ENCODE results near the gene SMARCD2. TPM values are rescaled to one million over a fixed set of nuclear protein-coding genes. Genes with fewer than 3 reads are reported as not detected.
"Not testable (repeated sequence)": the region's sequence is repeated elsewhere in the genome, so short reads cannot be mapped to it uniquely, and the experiment has no call there.

The SMARCD2 gene
- 30.7 to 35.1 TPM (median 34.6 TPM) in 3 replicates for total RNA-seq
- long read RNA-seq, transcript SMARCD2-203 (13 exons, 2,716 nt), result major isoform, 17 of 23 reads
- long read RNA-seq, partial matches to known transcripts, result 3 of 23 reads
- long read RNA-seq, other reads (novel, unspliced or antisense), result 3 of 23 reads

DNA sequence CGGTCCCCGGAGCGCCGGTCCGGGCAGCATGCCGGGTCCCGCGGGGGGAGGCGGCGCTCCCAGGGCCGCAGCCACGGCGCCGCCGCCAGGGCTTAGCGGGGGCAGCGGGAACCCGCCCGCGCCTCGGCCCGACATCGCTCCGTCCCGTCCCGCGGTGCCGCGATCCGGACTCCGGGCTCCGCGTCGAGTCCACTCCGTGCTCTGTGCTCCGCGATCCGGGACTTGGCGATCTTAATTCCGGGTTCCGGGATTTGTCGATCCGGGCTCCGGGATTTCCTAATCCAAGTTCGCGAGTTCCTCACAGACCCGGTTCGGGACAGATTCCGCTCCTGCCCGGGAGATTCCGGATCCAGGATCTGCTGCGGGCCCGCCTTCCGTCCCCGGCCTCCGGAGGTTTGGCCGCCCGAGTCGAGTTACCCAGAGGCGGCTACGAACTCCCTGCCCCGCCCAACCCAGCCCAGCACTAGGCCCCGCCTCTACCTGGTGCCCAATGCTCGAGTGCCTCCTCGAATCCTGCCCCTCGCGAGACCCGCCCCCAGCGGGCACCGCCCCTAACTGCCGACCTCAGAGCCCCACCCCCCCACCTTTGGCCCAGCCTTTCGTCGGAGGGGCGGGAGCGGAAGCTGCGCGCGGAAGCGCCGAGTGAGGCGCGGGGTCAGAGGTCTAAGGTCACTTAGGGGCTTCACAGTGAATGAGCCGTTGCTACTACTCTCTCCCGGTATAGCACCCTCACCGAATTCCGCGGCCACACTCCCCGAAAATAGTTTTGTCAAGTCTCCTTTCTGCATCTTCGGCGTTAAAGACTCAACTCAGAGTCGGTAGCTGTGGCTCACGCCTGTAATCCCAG, at the start of gene SMARCD2:
SMARCD2 (minus strand) TSS at position 146 of the 847 bp plus-strand sequence; CDS start at position 135, 11 bp downstream.
- TF ChIP-seq, protein P1, sequence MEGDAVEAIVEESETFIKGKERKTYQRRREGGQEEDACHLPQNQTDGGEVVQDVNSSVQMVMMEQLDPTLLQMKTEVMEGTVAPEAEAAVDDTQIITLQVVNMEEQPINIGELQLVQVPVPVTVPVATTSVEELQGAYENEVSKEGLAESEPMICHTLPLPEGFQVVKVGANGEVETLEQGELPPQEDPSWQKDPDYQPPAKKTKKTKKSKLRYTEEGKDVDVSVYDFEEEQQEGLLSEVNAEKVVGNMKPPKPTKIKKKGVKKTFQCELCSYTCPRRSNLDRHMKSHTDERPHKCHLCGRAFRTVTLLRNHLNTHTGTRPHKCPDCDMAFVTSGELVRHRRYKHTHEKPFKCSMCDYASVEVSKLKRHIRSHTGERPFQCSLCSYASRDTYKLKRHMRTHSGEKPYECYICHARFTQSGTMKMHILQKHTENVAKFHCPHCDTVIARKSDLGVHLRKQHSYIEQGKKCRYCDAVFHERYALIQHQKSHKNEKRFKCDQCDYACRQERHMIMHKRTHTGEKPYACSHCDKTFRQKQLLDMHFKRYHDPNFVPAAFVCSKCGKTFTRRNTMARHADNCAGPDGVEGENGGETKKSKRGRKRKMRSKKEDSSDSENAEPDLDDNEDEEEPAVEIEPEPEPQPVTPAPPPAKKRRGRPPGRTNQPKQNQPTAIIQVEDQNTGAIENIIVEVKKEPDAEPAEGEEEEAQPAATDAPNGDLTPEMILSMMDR (IDR thresholded peaks at IDR 0.05), result no peak
- Mint-ChIP-seq H3K27ac (ENCODE audit: unreplicated experiment) (peak within 1 kb of the TSS; percentile 93), H3K27me3 (ENCODE audit: low read depth) (no peaks in the 10 kb centered on the region), H3K4me1 (ENCODE audit: low read depth) (peaks cover 31% of the 10 kb centered on the region), H3K4me3 (ENCODE audit: unreplicated experiment) (peak within 1 kb of the TSS; percentile 93), H3K36me3 (ENCODE audit: low read depth) (no peaks in the 10 kb centered on the region), H3K9me3 (ENCODE audit: low read depth) (no peaks in the 10 kb centered on the region)
- DNase-seq (ENCODE audit: low spot score), result peak; percentile 98

GRCh38 chr17:63889026-63889848, 46.8 kb upstream of the SMARCD2 start:
- peaks cover 26% of the 10 kb centered on the region for H3K27me3 Mint-ChIP-seq (ENCODE audit: low read depth)
- H3K4me3 Mint-ChIP-seq (ENCODE audit: unreplicated experiment); H3K9me3 Mint-ChIP-seq (ENCODE audit: low read depth); DNase-seq (ENCODE audit: low spot score); H3K27ac Mint-ChIP-seq (ENCODE audit: unreplicated experiment); H3K36me3 Mint-ChIP-seq (ENCODE audit: low read depth); H3K4me1 Mint-ChIP-seq (ENCODE audit: low read depth): not testable (repeated sequence)
- TF ChIP-seq, protein P1 (IDR thresholded peaks at IDR 0.05), result peak; percentile 75

DNA sequence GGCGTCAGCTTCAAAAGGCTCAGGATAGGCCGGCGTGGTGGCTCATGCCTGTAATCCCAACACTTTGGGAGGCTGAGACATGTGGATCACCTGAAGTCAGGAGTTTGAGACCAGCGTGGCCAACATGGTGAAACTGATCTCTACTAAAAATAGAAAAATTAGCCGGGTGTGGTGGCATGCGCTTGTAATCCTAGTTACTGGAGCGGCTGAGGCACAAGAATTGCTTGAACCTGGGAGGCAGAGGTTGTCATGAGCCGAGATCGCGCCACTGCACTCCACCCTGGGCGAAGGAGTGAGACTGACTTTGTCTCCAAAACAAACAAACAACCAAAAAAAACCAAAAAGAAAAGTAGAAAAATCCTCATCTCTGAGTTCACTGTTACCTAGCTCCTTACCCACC, 42.6 kb upstream of the SMARCD2 start:
- not testable (repeated sequence) for H3K27ac Mint-ChIP-seq (ENCODE audit: unreplicated experiment); H3K36me3 Mint-ChIP-seq (ENCODE audit: low read depth); DNase-seq (ENCODE audit: low spot score); H3K9me3 Mint-ChIP-seq (ENCODE audit: low read depth); H3K4me3 Mint-ChIP-seq (ENCODE audit: unreplicated experiment); H3K4me1 Mint-ChIP-seq (ENCODE audit: low read depth)
- H3K27me3 Mint-ChIP-seq (ENCODE audit: low read depth), result peaks cover 11% of the 10 kb centered on the region

DNA sequence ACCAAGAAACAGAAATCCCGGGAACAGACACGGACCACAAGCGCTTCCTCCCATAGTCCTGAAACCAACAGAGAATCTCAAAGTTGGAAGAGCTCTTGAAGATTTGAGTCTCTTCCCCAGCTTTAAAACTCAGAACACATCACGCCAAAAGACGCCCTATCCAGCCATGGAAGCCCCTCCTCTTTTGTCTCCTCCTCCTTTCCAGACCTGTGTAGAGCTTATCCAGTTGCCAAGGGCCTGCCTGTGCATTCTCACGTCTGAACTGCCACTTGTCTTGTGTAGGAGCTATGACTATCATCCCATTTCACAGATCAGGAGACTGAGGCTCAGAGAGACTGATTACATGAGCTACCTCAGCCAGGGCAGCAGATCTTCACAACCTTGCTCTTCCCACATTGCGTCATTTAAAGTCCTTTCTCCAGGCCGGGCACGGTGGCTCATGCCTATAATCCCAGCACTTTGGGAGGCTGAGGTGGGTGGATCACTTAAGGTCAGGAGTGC, 40.2 kb upstream of the SMARCD2 start:
- DNase-seq (ENCODE audit: low spot score); H3K4me1 Mint-ChIP-seq (ENCODE audit: low read depth); H3K4me3 Mint-ChIP-seq (ENCODE audit: unreplicated experiment); H3K36me3 Mint-ChIP-seq (ENCODE audit: low read depth); H3K27ac Mint-ChIP-seq (ENCODE audit: unreplicated experiment); H3K9me3 Mint-ChIP-seq (ENCODE audit: low read depth): not testable (repeated sequence)
- H3K27me3 Mint-ChIP-seq (ENCODE audit: low read depth), result peaks cover 20% of the 10 kb centered on the region

GRCh38 chr17:63881935-63882601, 39.6 kb upstream of the SMARCD2 start, which contains the start of gene GH2:
GH2 (minus strand) TSS chr17:63881944; CDS start chr17:63881801, 143 bp downstream.
- H3K27ac Mint-ChIP-seq (ENCODE audit: unreplicated experiment), result no peak within 1 kb of the TSS
- peaks cover 21% of the 10 kb centered on the region for H3K27me3 Mint-ChIP-seq (ENCODE audit: low read depth)
- H3K9me3 Mint-ChIP-seq (ENCODE audit: low read depth), result no peaks in the 10 kb centered on the region
- no peaks in the 10 kb centered on the region for H3K4me1 Mint-ChIP-seq (ENCODE audit: low read depth)
- no peaks in the 10 kb centered on the region for H3K36me3 Mint-ChIP-seq (ENCODE audit: low read depth)
- DNase-seq (ENCODE audit: low spot score), result no peak
- TF ChIP-seq, protein P1 (IDR thresholded peaks at IDR 0.05), result peak; percentile 73
- no peak within 1 kb of the TSS for H3K4me3 Mint-ChIP-seq (ENCODE audit: unreplicated experiment)

DNA sequence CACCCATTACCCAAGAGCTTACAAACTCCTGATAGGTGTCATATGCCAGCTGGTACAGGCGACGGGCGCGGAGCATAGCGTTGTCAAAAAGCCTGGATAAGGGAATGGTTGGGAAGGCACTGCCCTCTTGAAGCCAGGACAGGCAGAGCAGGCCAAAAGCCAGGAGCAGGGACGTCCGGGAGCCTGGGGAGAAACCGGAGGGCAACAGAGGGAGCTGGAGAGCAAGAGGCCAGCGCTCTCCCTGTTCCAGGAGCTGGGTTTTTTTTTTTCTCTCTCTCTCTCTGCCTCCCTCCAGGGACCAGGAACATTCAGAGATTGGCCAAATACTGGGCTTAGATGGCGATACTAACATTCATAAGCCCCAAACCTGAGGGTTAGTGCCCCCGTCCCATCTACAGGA, 38.9 kb upstream of the SMARCD2 start:
- not testable (repeated sequence) for H3K27ac Mint-ChIP-seq (ENCODE audit: unreplicated experiment); DNase-seq (ENCODE audit: low spot score); H3K4me3 Mint-ChIP-seq (ENCODE audit: unreplicated experiment); H3K36me3 Mint-ChIP-seq (ENCODE audit: low read depth); H3K4me1 Mint-ChIP-seq (ENCODE audit: low read depth); H3K9me3 Mint-ChIP-seq (ENCODE audit: low read depth)
- peaks cover 23% of the 10 kb centered on the region for H3K27me3 Mint-ChIP-seq (ENCODE audit: low read depth)

Data from chondrocyte (in vitro differentiated cells).